ENCODE measurements around the gene ODC1.

- TF ChIP-seq, protein P1, sequence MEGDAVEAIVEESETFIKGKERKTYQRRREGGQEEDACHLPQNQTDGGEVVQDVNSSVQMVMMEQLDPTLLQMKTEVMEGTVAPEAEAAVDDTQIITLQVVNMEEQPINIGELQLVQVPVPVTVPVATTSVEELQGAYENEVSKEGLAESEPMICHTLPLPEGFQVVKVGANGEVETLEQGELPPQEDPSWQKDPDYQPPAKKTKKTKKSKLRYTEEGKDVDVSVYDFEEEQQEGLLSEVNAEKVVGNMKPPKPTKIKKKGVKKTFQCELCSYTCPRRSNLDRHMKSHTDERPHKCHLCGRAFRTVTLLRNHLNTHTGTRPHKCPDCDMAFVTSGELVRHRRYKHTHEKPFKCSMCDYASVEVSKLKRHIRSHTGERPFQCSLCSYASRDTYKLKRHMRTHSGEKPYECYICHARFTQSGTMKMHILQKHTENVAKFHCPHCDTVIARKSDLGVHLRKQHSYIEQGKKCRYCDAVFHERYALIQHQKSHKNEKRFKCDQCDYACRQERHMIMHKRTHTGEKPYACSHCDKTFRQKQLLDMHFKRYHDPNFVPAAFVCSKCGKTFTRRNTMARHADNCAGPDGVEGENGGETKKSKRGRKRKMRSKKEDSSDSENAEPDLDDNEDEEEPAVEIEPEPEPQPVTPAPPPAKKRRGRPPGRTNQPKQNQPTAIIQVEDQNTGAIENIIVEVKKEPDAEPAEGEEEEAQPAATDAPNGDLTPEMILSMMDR (IDR thresholded peaks at IDR 0.05), result no peak
- no peak for TF ChIP-seq POLR2A (IDR thresholded peaks at IDR 0.05)
These were observed 47.3 kb upstream of the ODC1 start for GRCh38 chr2:10495311-10495987.

All from uterus (tissue), 2 donors.